Neuronal stem cell (in vitro differentiated cells): ENCODE measurements around the gene ZNF132.

Source experiments
- DNase-seq: peaks from one replicate; pipeline ENCODE4 v3.0.0-alpha.2; 2013; ENCODE audit warnings: low spot score
- H2AFZ ChIP-seq: one replicate; pipeline ENCODE4 v1.6.1; 2013; ENCODE audit warnings: mild to moderate bottlenecking, low read length, inconsistent platforms
- H2AK5ac ChIP-seq: 2 replicates; pipeline ENCODE4 v1.6.1; 2013; ENCODE audit warnings: low read depth, mild to moderate bottlenecking, inconsistent platforms, low read length, moderate library complexity, mixed read lengths
- H2BK120ac ChIP-seq: 2 replicates; pipeline ENCODE4 v1.6.1; 2013; ENCODE audit warnings: low read depth, mild to moderate bottlenecking, inconsistent platforms, low read length, moderate library complexity, mixed read lengths
- H2BK12ac ChIP-seq: one replicate; pipeline ENCODE4 v1.6.1; 2013; ENCODE audit warnings: low read length, inconsistent platforms
- H2BK15ac ChIP-seq: 2 replicates; pipeline ENCODE4 v1.6.1; 2013; ENCODE audit warnings: mild to moderate bottlenecking, low read length, inconsistent platforms, mixed read lengths
- H2BK5ac ChIP-seq: one replicate; pipeline ENCODE4 v1.6.1; 2013; ENCODE audit warnings: inconsistent platforms, mild to moderate bottlenecking, low read length, moderate library complexity
- H3K14ac ChIP-seq: one replicate; pipeline ENCODE4 v1.6.1; 2013; ENCODE audit warnings: low read length, inconsistent platforms
- H3K18ac ChIP-seq: 2 replicates; pipeline ENCODE4 v1.6.1; 2013; ENCODE audit warnings: low read length, inconsistent platforms
- H3K23ac ChIP-seq: 2 replicates; pipeline ENCODE4 v1.6.1; 2013; ENCODE audit warnings: low read depth, mild to moderate bottlenecking, mixed read lengths, low read length, inconsistent platforms; ENCODE audit not compliant: poor library complexity
- H3K27ac ChIP-seq: replicated peaks from 3 replicates; pipeline ENCODE4 v1.5.1; 2013; ENCODE audit warnings: low read length, inconsistent platforms
- H3K27me3 ChIP-seq, 3 experiments: 2 replicates each; pipeline ENCODE4 v1.6.1; 2013; ENCODE audit warnings: low read length in 3 of 3, mild to moderate bottlenecking in 2 of 3, inconsistent platforms in 1 of 3, low read depth in 1 of 3, mixed read lengths in 1 of 3, moderate library complexity in 1 of 3; ENCODE audit not compliant: control insufficient read depth in 3 of 3, insufficient read depth in 3 of 3
- H3K36me3 ChIP-seq, 2 donors: replicated peaks in 1 of 2; 2 replicates each; pipeline ENCODE4 v1.6.1; 2013; ENCODE audit warnings: low read length in 2 of 2; ENCODE audit not compliant: control insufficient read depth in 2 of 2, insufficient read depth in 2 of 2
- H3K4ac ChIP-seq: 2 replicates; pipeline ENCODE4 v1.6.1; 2013; ENCODE audit warnings: inconsistent platforms, mild to moderate bottlenecking, low read length, moderate library complexity
- H3K4me1 ChIP-seq, 2 donors: 1 replicate in 1 of 2; 2 replicates in 1 of 2; pipeline ENCODE4 v1.6.1; 2013; ENCODE audit warnings: low read length in 2 of 2, low read depth in 1 of 2; ENCODE audit not compliant: control insufficient read depth in 2 of 2, insufficient read depth in 1 of 2
- H3K4me2 ChIP-seq: one replicate; pipeline ENCODE4 v1.6.1; 2013; ENCODE audit warnings: mild to moderate bottlenecking, low read length, inconsistent platforms; ENCODE audit not compliant: insufficient read depth, poor library complexity, severe bottlenecking
- H3K4me3 ChIP-seq, 2 donors: 2 replicates each; pipeline ENCODE4 v1.5.1; 2013; ENCODE audit warnings: low read length in 2 of 2, mild to moderate bottlenecking in 2 of 2, inconsistent platforms in 1 of 2, moderate library complexity in 1 of 2
- H3K79me1 ChIP-seq: one replicate; pipeline ENCODE4 v1.6.1; 2013; ENCODE audit warnings: low read depth, mild to moderate bottlenecking, inconsistent platforms, low read length, moderate library complexity
- H3K9ac ChIP-seq: one replicate; pipeline ENCODE4 v1.6.1; 2013; ENCODE audit warnings: mild to moderate bottlenecking, low read depth, low read length, inconsistent platforms; ENCODE audit not compliant: poor library complexity
- H3K9me3 ChIP-seq, 2 donors: replicated peaks in 1 of 2; 2 replicates each; pipeline versions ENCODE3 to v1.6.1; 2013; ENCODE audit warnings: low read length in 2 of 2, mild to moderate bottlenecking in 2 of 2, inconsistent platforms in 1 of 2, low read depth in 1 of 2, mixed read lengths in 1 of 2, moderate library complexity in 1 of 2; ENCODE audit not compliant: control insufficient read depth in 2 of 2, insufficient read depth in 1 of 2
- H4K8ac ChIP-seq: one replicate; pipeline ENCODE4 v1.6.1; 2013; ENCODE audit warnings: low read depth, mild to moderate bottlenecking, inconsistent platforms, low read length, moderate library complexity
- H4K91ac ChIP-seq: one replicate; pipeline ENCODE4 v1.6.1; 2013; ENCODE audit warnings: low read length, low read depth, mild to moderate bottlenecking, inconsistent platforms; ENCODE audit not compliant: poor library complexity
- WGBS, 2 donors: extraction: QIAGEN DNeasy Blood & Tissue Kit; methylation state at CpG; one replicate each; pipeline ENCODE4 v1.1.7; 2013; ENCODE audit warnings: missing lambda C conversion rate in 2 of 2, mixed read lengths in 1 of 2; ENCODE audit not compliant: insufficient read length in 2 of 2, insufficient replicate concordance in 1 of 2; ENCODE audit errors: extremely low coverage in 2 of 2; 5-methylcytosine and 5-hydroxymethylcytosine counted together

Gene ZNF132

GRCh38 chr19:58401840-58402421, 38.0 kb downstream of the ZNF132 start:
- Histone ChIP-seq H3K4me1 (peaks cover 7 to 13% of the 10 kb centered on the region in 2 donors), H3K27ac (no peak overlapping the region)
- DNase-seq, result no peak

GRCh38 chr19:58400916-58401839, 38.8 kb downstream of the ZNF132 start:
- Histone ChIP-seq H3K14ac (peak overlapping the region; percentile 82), H3K27ac (peak overlapping the region; percentile 87), H2BK12ac (peak overlapping the region; percentile 100), H3K4ac (peak overlapping the region; percentile 38), H3K36me3 (peaks cover 1 to 13% of the 10 kb centered on the region in 2 donors), H2BK5ac (peak overlapping the region; percentile 78), H3K23ac (peak overlapping the region; percentile 92), H3K18ac (peak overlapping the region; percentile 98), H3K4me1 (peaks cover 7 to 13% of the 10 kb centered on the region in 2 donors), H3K9ac (peak overlapping the region; percentile 91), H3K4me2 (peak overlapping the region; percentile 67), H3K9me3 (peaks cover 2 to 19% of the 10 kb centered on the region in 2 donors), H2BK120ac (no peak overlapping the region), H3K27me3 (peaks cover 0 to 14% (median 5%) of the 10 kb centered on the region in 3 experiments), H2AK5ac (peak overlapping the region; percentile 100), H2AFZ (peak overlapping the region; percentile 87), H4K91ac (no peak overlapping the region), H3K4me3 (peak overlapping the region; percentile 83 to 95), H4K8ac (no peak overlapping the region), H3K79me1 (peaks cover 8% of the 10 kb centered on the region), H2BK15ac (peak overlapping the region; percentile 95)
- no CpG with 5 or more reads among the region's 80 CpGs for WGBS, 2 donors
- DNase-seq, result peak; percentile 99

More at GRCh38 chr19:58401840-58402421, 38.0 kb downstream of the ZNF132 start:
- Histone ChIP-seq H3K4me2 (peak overlapping the region; percentile 67), H3K79me1 (peaks cover 8% of the 10 kb centered on the region), H4K91ac (no peak overlapping the region), H3K27me3 (peaks cover 0 to 6% (median 2%) of the 10 kb centered on the region in 3 experiments), H3K4me3 (peak overlapping the region; percentile 83 to 95), H3K18ac (peak overlapping the region; percentile 71), H3K14ac (no peak overlapping the region), H3K9me3 (peaks cover 2 to 19% of the 10 kb centered on the region in 2 donors), H2AFZ (peak overlapping the region; percentile 87), H3K4ac (no peak overlapping the region), H3K36me3 (peaks cover 1 to 13% of the 10 kb centered on the region in 2 donors), H3K23ac (no peak overlapping the region), H2BK12ac (no peak overlapping the region), H2BK5ac (no peak overlapping the region), H2BK120ac (no peak overlapping the region), H2BK15ac (peak overlapping the region; percentile 55), H2AK5ac (peak overlapping the region; percentile 89), H3K9ac (peak overlapping the region; percentile 24), H4K8ac (no peak overlapping the region)
- WGBS, 2 donors, result no CpG with 5 or more reads among the region's 23 CpGs

GRCh38 chr19:58400316-58400915, 39.5 kb downstream of the ZNF132 start:
- WGBS, 2 donors, result no CpG with 5 or more reads among the region's 18 CpGs
- Histone ChIP-seq H3K27ac (peak overlapping the region; percentile 10), H3K14ac (peak overlapping the region; percentile 58)

More at GRCh38 chr19:58400316-58400915, 39.5 kb downstream of the ZNF132 start:
- Histone ChIP-seq H3K23ac (peak overlapping the region; percentile 92), H2BK12ac (peak overlapping the region; percentile 100), H3K4ac (peak overlapping the region; percentile 38), H3K9ac (peak overlapping the region; percentile 87), H3K79me1 (peaks cover 8% of the 10 kb centered on the region), H3K4me3 (peak overlapping the region; percentile 66 to 75), H3K9me3 (peaks cover 3 to 19% of the 10 kb centered on the region in 2 donors), H3K4me1 (peaks cover 7 to 17% of the 10 kb centered on the region in 2 donors), H3K18ac (peak overlapping the region; percentile 98), H2AK5ac (peak overlapping the region; percentile 100), H4K91ac (no peak overlapping the region), H4K8ac (peak overlapping the region; percentile 70), H2BK120ac (no peak overlapping the region), H2BK15ac (peak overlapping the region; percentile 95), H2AFZ (peak overlapping the region; percentile 80), H3K4me2 (peak overlapping the region; percentile 58), H3K27me3 (peaks cover 0 to 21% (median 7%) of the 10 kb centered on the region in 3 experiments), H2BK5ac (peak overlapping the region; percentile 78), H3K36me3 (peaks cover 1 to 17% of the 10 kb centered on the region in 2 donors)
- no peak for DNase-seq
